ENCODE data around the gene MCC.

DNA sequence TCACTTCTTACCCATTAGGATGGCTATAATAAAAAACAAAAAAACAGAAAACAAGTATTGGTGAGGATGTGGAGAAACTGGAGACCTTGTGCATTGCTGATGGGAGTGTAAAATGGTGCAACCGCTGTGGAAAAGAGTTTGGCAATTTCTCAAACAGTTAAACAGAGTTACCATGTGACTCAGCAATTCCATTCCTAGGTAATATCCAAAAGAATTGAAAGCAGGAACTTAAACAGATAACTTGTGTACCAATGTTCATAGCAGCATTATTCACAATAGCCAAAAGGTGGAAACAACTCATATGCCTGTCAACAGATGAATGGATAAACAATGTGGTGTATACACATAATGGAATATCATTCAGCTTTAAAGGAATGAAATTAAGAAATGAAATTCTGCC is 482.8 kb downstream of the MCC start:
- TF ChIP-seq POLR2A (IDR thresholded peaks at IDR 0.05; ENCODE audit: low read depth) (no peak), POLR2AphosphoS5 (IDR thresholded peaks at IDR 0.05) (no peak)
- TF ChIP-seq, protein P1, sequence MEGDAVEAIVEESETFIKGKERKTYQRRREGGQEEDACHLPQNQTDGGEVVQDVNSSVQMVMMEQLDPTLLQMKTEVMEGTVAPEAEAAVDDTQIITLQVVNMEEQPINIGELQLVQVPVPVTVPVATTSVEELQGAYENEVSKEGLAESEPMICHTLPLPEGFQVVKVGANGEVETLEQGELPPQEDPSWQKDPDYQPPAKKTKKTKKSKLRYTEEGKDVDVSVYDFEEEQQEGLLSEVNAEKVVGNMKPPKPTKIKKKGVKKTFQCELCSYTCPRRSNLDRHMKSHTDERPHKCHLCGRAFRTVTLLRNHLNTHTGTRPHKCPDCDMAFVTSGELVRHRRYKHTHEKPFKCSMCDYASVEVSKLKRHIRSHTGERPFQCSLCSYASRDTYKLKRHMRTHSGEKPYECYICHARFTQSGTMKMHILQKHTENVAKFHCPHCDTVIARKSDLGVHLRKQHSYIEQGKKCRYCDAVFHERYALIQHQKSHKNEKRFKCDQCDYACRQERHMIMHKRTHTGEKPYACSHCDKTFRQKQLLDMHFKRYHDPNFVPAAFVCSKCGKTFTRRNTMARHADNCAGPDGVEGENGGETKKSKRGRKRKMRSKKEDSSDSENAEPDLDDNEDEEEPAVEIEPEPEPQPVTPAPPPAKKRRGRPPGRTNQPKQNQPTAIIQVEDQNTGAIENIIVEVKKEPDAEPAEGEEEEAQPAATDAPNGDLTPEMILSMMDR (IDR thresholded peaks at IDR 0.05), result no peak
